ENCODE data around the gene ELMOD1. TPM values are rescaled to one million over a fixed set of nuclear protein-coding genes. Genes with fewer than 3 reads are reported as not detected.
"Not testable (repeated sequence)": the region's sequence is repeated elsewhere in the genome, so short reads cannot be mapped to it uniquely, and the experiment has no call there.

The ELMOD1 gene
- total RNA-seq: 0.16 TPM
- long read RNA-seq, partial matches to known transcripts: 0 of 1 reads
- long read RNA-seq, other reads (novel, unspliced or antisense): 1 of 1 reads

GRCh38 chr11:107590460-107591377, at the start of gene ELMOD1:
TSS of gene ELMOD1 (plus strand) at chr11:107591147. CDS start at chr11:107618190, 27,043 bp downstream.
- DNase-seq (ENCODE audit: low spot score): no peak

DNA sequence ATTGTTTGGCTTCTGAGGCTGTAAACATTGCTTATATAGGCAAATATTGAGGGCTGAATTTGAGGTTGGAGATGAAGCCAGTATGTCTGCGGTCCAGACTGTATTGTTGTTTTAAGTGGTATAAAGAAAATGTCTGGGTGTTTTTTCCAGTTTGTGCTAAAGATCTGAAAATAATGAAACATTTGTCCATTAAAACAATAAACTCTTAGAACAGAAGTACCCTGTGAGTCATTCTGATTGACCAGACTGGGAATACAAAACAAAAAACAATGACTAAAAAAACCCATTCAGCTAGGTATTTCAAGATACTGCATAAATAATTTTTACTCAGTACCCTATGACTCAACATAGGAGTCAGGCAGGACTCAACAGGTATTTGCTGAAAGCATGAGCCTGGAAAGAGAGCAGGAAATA, 45.8 kb upstream of the ELMOD1 start:
- no peak for DNase-seq (ENCODE audit: low spot score)

GRCh38 chr11:107547961-107548360, 43.0 kb upstream of the ELMOD1 start:
- DNase-seq (ENCODE audit: low spot score): no peak

DNA sequence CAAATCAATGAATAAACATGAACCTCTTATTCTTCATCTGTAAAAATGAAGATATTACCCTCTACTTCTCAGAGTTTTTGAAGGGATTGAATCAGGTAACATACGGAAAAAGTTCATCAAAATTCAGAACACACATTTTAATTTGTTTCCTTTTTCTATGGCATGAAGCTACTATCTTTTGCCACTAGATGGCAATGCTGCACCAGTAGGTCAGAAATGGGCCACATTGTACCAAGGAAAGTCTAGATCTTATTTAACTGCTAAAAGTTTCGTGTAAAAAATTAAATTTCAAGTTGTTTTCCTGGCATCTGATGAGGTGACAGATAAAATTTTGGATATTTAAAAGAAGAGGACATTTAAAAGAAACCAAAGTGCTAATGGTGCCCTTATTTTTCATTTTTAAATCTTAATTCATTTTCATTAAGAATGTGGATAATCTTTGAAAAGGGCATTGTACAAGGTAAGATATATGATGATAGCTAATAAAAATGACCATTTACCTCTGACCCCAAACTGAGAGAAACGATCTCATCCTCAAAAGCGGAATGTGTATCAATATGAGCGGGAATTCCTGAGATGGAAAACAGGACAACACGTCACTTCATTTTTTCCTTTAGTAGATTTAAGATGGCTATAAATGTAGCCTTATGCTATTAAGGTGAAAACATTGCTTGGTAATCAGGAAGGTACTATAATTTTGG, 41.5 kb upstream of the ELMOD1 start:
- DNase-seq (ENCODE audit: low spot score): no peak

GRCh38 chr11:107549954-107550285, 41.0 kb upstream of the ELMOD1 start:
- no peak for DNase-seq (ENCODE audit: low spot score)

DNA sequence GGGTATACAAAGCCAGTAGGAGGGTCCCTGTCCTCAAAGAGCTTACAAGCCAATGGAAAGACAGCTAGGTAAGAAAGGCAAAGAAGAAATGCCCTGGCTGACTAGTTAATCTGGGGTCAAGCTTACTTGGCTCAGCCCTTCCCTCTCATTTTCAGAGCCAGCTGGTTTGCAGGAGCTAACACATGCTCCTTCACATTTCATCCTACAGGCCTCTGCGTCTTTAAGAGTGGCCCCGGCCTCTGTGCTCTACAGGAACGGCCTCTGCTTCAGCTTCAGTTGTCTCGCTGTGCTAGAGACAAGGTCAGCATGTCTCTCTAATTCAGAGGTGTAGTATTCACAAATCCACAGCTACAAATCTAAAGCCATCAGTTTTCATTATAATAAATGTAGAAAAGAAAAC, 40.6 kb upstream of the ELMOD1 start:
- DNase-seq (ENCODE audit: low spot score): no peak

DNA sequence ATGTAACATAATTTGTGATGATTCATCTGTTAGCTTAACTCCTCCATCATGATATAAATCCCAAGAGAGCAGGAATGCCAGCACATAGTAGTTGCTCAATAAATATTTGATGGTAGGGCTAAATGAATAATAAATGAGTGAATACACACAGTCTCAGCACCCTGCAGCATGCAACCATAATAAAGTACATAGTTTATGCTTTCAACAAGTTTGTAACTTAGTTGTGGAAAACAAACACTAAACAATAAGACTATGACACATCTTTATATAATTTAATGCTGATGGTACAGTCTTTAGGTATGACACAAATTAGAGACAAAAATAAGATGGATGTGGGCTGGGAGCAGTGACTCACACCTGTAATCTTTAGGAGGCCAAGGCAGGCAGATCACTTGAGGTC, 29.3 kb upstream of the ELMOD1 start:
- no peak for DNase-seq (ENCODE audit: low spot score)

DNA sequence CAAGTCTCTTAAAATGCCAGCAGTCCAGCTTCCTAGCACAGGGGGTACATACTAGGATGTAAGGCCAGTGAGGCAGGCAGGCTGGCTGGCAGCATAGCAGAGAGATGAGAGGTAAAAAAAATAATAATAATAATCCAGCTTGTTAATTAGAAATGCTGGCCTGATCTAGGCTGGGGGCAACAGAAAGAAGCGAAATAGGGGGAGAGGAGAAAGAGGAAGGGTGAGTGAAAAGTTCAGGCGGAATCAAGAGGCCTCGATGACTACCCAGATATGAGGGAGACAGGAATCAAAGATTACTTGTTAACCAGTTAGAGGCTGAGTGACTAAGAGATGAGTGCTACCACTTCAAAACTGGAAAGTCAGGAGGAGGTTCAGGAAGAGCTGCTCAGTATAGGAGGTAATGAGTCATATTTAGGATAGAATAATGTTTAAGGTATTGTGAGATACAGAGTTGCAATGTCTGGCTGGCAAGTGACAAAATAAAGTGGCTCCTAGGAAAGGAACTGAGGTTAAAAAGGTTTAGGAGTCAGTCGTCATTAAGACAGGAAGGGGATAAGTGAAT, 28.2 kb upstream of the ELMOD1 start:
- DNase-seq (ENCODE audit: low spot score): no peak

GRCh38 chr11:107563702-107564101, 27.2 kb upstream of the ELMOD1 start:
- no peak for DNase-seq (ENCODE audit: low spot score)

DNA sequence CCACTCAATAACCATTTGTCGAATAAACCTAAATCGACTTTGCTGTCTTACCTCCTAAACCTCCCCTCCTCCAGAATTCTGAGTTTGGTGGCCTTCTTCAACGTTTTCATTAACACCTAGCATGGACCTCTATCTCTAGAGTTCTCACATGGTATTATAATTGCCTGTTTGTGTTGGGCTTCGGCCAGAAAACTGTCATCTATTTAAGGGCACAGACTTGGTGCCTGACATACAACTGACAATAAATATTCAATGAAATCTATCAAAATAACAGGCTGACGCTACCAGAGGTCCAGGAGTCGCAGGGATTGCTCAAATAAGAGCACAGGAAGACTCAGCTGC, 26.1 kb upstream of the ELMOD1 start:
- DNase-seq (ENCODE audit: low spot score): no peak

DNA sequence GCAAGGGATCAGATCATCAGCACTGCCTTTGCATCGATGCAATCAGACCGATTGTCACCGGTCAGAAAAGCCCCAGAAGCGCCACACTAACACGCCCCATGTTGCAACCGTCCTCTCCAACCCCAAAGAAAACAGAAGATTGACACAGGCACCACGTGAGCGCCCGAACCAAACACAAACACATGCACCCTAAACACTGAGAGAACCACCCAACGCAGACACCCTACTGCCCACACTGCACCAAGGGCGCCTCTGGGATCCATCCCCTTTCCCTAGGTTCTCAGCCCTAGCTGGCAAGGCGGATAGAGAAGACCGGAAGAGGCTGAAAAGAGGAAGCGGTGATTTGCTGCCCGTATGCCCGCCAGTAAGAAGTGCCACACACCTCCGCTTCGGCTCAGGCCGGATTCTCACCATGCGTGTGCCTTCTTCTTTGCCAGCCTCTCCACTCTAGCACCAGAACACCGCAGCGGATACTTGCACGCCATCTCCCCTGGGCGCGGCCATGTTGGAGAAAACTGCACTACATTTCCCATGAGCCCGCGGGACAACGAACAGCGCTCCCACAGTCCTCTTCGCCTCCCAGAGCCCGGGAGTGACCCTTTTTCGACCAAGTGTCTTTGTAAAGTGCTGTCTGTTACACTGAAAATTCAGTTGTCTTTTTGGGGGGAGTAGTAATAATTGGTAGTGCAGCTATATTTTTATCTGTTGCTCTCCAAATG, 25.6 kb upstream of the ELMOD1 start, which contains the start of gene ALKBH8:
Gene ALKBH8 (minus strand): TSS at position 517 of the 719 bp plus-strand sequence. CDS start 4,842 bp downstream, outside the sequence.
- DNase-seq (ENCODE audit: low spot score): no peak

GRCh38 chr11:107565955-107566501, 24.9 kb upstream of the ELMOD1 start:
- DNase-seq (ENCODE audit: low spot score): not testable (repeated sequence)

DNA sequence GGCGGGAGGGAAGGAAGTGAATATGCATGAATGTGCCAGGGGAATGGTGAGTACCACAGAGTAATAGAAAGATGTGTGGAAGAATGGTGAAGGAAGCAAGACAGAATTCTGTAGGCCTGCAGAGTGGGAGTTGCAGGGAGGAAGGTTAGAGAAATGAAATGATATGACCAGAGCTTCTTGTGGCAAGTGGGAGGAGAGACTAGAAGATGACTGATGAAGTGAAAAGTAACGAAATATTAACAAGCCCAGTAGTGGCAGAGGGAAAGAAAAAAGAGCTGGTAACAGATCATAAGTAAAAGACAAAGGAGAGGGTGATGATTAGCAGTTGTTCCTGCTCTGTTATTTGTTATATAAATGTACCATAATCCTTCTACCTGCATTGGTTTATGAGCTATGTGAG, 24.4 kb upstream of the ELMOD1 start:
- DNase-seq (ENCODE audit: low spot score): no peak

- no peak for DNase-seq (ENCODE audit: low spot score)
These were observed 23.1 kb upstream of the ELMOD1 start for GRCh38 chr11:107567739-107568335.

GRCh38 chr11:107570015-107570414, 20.9 kb upstream of the ELMOD1 start:
- no peak for DNase-seq (ENCODE audit: low spot score)

DNA sequence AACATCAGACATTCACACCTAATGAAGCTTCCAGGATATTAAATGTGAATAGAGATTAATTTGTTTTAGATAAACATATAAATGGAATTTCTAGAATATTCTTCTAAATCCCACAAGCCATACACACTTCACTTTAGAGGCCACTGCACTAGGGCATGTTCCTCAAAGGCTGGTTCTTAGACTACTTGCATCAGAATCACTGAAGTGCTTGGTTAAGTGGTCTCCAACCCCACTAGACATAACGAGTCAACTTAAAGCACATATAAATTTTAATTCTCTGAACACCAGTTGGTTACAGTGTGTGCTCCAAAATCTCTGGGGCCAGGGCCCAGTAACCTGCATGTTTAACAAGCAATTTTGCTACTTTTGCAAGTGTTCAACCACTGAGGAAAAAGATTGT, 17.5 kb upstream of the ELMOD1 start:
- DNase-seq (ENCODE audit: low spot score): no peak

GRCh38 chr11:107576497-107577345, 14.2 kb upstream of the ELMOD1 start:
- DNase-seq (ENCODE audit: low spot score): not testable (repeated sequence)

DNA sequence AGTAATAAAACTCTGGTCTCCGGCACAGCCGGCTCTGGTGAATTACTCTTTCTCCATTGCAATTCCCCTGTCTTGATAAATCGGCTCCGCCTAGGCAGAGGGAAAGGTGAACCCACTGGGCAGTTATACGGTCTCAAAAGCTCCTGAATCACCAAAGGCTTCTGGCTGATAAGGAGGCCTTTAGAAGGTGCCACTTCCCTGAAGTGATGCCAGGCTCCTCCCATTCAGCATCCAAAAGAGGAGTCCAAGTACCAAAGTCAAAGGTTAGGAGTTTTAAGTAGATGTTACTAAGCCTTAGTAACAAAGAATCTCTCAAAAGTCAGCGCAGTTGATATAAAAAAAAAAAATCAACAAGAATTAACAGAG, 13.6 kb upstream of the ELMOD1 start:
- DNase-seq (ENCODE audit: low spot score): no peak

- DNase-seq (ENCODE audit: low spot score): not testable (repeated sequence)
These were observed 11.8 kb upstream of the ELMOD1 start for GRCh38 chr11:107579169-107579568.

- DNase-seq (ENCODE audit: low spot score): no peak
These were observed 9.8 kb upstream of the ELMOD1 start for GRCh38 chr11:107581147-107581546.

Measured in mesenteric fat pad (tissue), 1 donor.